GM19455 (cell line): ENCODE data around the gene CUL1.

Experiments
- ATAC-seq: cut with Tn5 transposase; IDR thresholded peaks from one replicate; pipeline ENCODE4 v1.9.1; 2021; ENCODE audit not compliant: unreplicated experiment

Gene CUL1

GRCh38 chr7:148847815-148848734, 149.4 kb downstream of the CUL1 start:
- ATAC-seq: no peak

- no peak for ATAC-seq
Observed at GRCh38 chr7:148849393-148850098, 150.8 kb downstream of the CUL1 start.

- ATAC-seq: no peak
Observed at GRCh38 chr7:148850564-148850963, 151.9 kb downstream of the CUL1 start.
